ENCODE data around the gene OR10K2. TPM values are rescaled to one million over a fixed set of nuclear protein-coding genes. Genes with fewer than 3 reads are reported as not detected.

The OR10K2 gene
- not detected for total RNA-seq
- long read RNA-seq, donor 1, result 0 reads
- long read RNA-seq, donor 2, result 0 reads

- DNase-seq (no peak), ATAC-seq (no peak)
- intact Hi-C loops (cut with DNase I, micrococcal nuclease), result no loop called here
- H3K36me3 ChIP-seq (ENCODE audit: low read depth), result no peaks in the 10 kb centered on the region
- H3K4me3 ChIP-seq, result no peak within 1 kb of the TSS
- no peaks in the 10 kb centered on the region for H3K9me3 ChIP-seq
- no peaks in the 10 kb centered on the region for H3K4me1 ChIP-seq (ENCODE audit: low read depth)
- TF ChIP-seq CTCF (IDR thresholded peaks at IDR 0.05), result no peak
Observed at GRCh38 chr1:158426137-158426536, at the start of gene OR10K2. OR10K2 (minus strand) TSS chr1:158426237; CDS start chr1:158420866, 5,371 bp downstream.

GRCh38 chr1:158471920-158472319 lies 45.9 kb upstream of the OR10K2 start, which contains the start of gene OR10R2:
OR10R2 (plus strand) TSS chr1:158472220; CDS start chr1:158472326, 106 bp downstream.
- H3K36me3 ChIP-seq (ENCODE audit: low read depth), result no peaks in the 10 kb centered on the region
- intact Hi-C loops (cut with DNase I, micrococcal nuclease), result no loop called here
- DNase-seq, result no peak
- no peaks in the 10 kb centered on the region for H3K4me1 ChIP-seq (ENCODE audit: low read depth)
- no peak for ATAC-seq
- H3K9me3 ChIP-seq, result no peaks in the 10 kb centered on the region
- TF ChIP-seq CTCF (IDR thresholded peaks at IDR 0.05), result no peak
- no peak within 1 kb of the TSS for H3K4me3 ChIP-seq

- no peaks in the 10 kb centered on the region for H3K4me1 ChIP-seq (ENCODE audit: low read depth)
- H3K36me3 ChIP-seq (ENCODE audit: low read depth), result no peaks in the 10 kb centered on the region
- intact Hi-C loops (cut with DNase I, micrococcal nuclease), result no loop called here
- no peak within 1 kb of the TSS for H3K4me3 ChIP-seq
- no peak for ATAC-seq
- DNase-seq, result no peak
- no peaks in the 10 kb centered on the region for H3K9me3 ChIP-seq
- TF ChIP-seq CTCF (IDR thresholded peaks at IDR 0.05), result no peak
Observed at GRCh38 chr1:158461534-158461933, 35.5 kb upstream of the OR10K2 start, which contains the start of gene OR10K1. OR10K1 (plus strand) TSS chr1:158461834; CDS start chr1:158465562, 3,728 bp downstream.

- ATAC-seq (no peak), DNase-seq (no peak)
- intact Hi-C loops (cut with DNase I, micrococcal nuclease), result no loop called here
- Histone ChIP-seq H3K9me3 (no peaks in the 10 kb centered on the region), H3K4me1 (ENCODE audit: low read depth) (no peaks in the 10 kb centered on the region), H3K36me3 (ENCODE audit: low read depth) (no peaks in the 10 kb centered on the region), H3K4me3 (no peak overlapping the region)
- no peak for TF ChIP-seq CTCF (IDR thresholded peaks at IDR 0.05)
Observed at GRCh38 chr1:158458263-158458662, 32.2 kb upstream of the OR10K2 start.

GRCh38 chr1:158457246-158457645 lies 31.2 kb upstream of the OR10K2 start:
- Histone ChIP-seq H3K36me3 (ENCODE audit: low read depth) (no peaks in the 10 kb centered on the region), H3K9me3 (no peaks in the 10 kb centered on the region), H3K4me3 (no peak overlapping the region), H3K4me1 (ENCODE audit: low read depth) (no peaks in the 10 kb centered on the region)
- intact Hi-C loops (cut with DNase I, micrococcal nuclease), result no loop called here
- no peak for DNase-seq
- no peak for TF ChIP-seq CTCF (IDR thresholded peaks at IDR 0.05)
- no peak for ATAC-seq

- H3K9me3 ChIP-seq, result peaks cover 4% of the 10 kb centered on the region
- intact Hi-C loops (cut with DNase I, micrococcal nuclease), result no loop called here
- H3K36me3 ChIP-seq (ENCODE audit: low read depth), result no peaks in the 10 kb centered on the region
- H3K4me1 ChIP-seq (ENCODE audit: low read depth), result no peaks in the 10 kb centered on the region
- no peak overlapping the region for H3K4me3 ChIP-seq
- no peak for ATAC-seq
- no peak for TF ChIP-seq CTCF (IDR thresholded peaks at IDR 0.05)
- DNase-seq, result no peak
Observed at GRCh38 chr1:158454537-158454936, 28.5 kb upstream of the OR10K2 start.

All from mucosa of descending colon (tissue), 3 donors.